RKO (cell line): ENCODE results near the gene ITPRIPL2.

ENCODE experiments used
- DNase-seq: peaks from one replicate; pipeline ENCODE4 v3.0.0-alpha.2; 2016; ENCODE audit warnings: low spot score

ITPRIPL2 gene

GRCh38 chr16:19113577-19114358, at the start of gene ITPRIPL2:
Gene ITPRIPL2 (plus strand): TSS chr16:19113964. CDS start chr16:19114462, 498 bp downstream.
- DNase-seq: peak; percentile 86

GRCh38 chr16:19066988-19067348, 46.8 kb upstream of the ITPRIPL2 start:
- DNase-seq: no peak

- peak; percentile 100 for DNase-seq
Measured at GRCh38 chr16:19067349-19068236, 46.2 kb upstream of the ITPRIPL2 start, which contains the start of gene COQ7. Gene COQ7 (plus strand): TSS chr16:19067614. CDS start chr16:19067665, 51 bp downstream.

- no peak for DNase-seq
Measured at GRCh38 chr16:19068237-19068815, 45.4 kb upstream of the ITPRIPL2 start.

GRCh38 chr16:19071811-19072777, 41.7 kb upstream of the ITPRIPL2 start:
- peak; percentile 42 for DNase-seq

- no peak for DNase-seq
Measured at GRCh38 chr16:19073344-19073743, 40.4 kb upstream of the ITPRIPL2 start.

- DNase-seq: no peak
Measured at GRCh38 chr16:19073863-19074262, 39.9 kb upstream of the ITPRIPL2 start.

GRCh38 chr16:19075511-19075910, 38.3 kb upstream of the ITPRIPL2 start:
- no peak for DNase-seq

- no peak for DNase-seq
Measured at GRCh38 chr16:19077879-19078278, 35.9 kb upstream of the ITPRIPL2 start.

GRCh38 chr16:19083670-19084069, 30.1 kb upstream of the ITPRIPL2 start:
- no peak for DNase-seq

- no peak for DNase-seq
Measured at GRCh38 chr16:19084139-19084538, 29.6 kb upstream of the ITPRIPL2 start.

- DNase-seq: no peak
Measured at GRCh38 chr16:19084879-19085278, 28.9 kb upstream of the ITPRIPL2 start.

GRCh38 chr16:19085679-19086200, 28.0 kb upstream of the ITPRIPL2 start:
- DNase-seq: no peak

GRCh38 chr16:19086322-19087199, 27.2 kb upstream of the ITPRIPL2 start:
- DNase-seq: peak; percentile 91

GRCh38 chr16:19088341-19088916, 25.3 kb upstream of the ITPRIPL2 start:
- no peak for DNase-seq

GRCh38 chr16:19089410-19089955, 24.3 kb upstream of the ITPRIPL2 start:
- no peak for DNase-seq

- DNase-seq: no peak
Measured at GRCh38 chr16:19090916-19091315, 22.8 kb upstream of the ITPRIPL2 start.

GRCh38 chr16:19092653-19093410, 20.9 kb upstream of the ITPRIPL2 start:
- DNase-seq: no peak
